H9 (cell line): ENCODE data around the gene ATXN10. TPM values are rescaled to one million over a fixed set of nuclear protein-coding genes. Genes with fewer than 3 reads are reported as not detected.
A peak's percentile ranks its signal among the peaks of the same experiment; 100 is the strongest.

Source experiments
- DNase-seq: peaks from one replicate; pipeline ENCODE4 v3.0.0-alpha.2; 2017
- H2AFZ ChIP-seq: one replicate; pipeline ENCODE4 v1.6.1; 2013; ENCODE audit warnings: mild to moderate bottlenecking, low read length, control low read depth, moderate library complexity
- H2AK5ac ChIP-seq: 2 replicates; pipeline ENCODE4 v1.6.1; 2013; ENCODE audit warnings: low read length, control low read depth, mixed read lengths; ENCODE audit not compliant: insufficient read length
- H2BK120ac ChIP-seq: one replicate; pipeline ENCODE4 v1.6.1; 2013; ENCODE audit warnings: low read depth, mild to moderate bottlenecking, low read length, control low read depth, inconsistent platforms; ENCODE audit not compliant: poor library complexity, severe bottlenecking
- H2BK12ac ChIP-seq: 2 replicates; pipeline ENCODE4 v1.6.1; 2013; ENCODE audit warnings: low read length, control low read depth, mixed read lengths, low read depth; ENCODE audit not compliant: insufficient read length
- H2BK15ac ChIP-seq: 2 replicates; pipeline ENCODE4 v1.6.1; 2013; ENCODE audit warnings: low read depth, low read length, control low read depth
- H2BK20ac ChIP-seq: one replicate; pipeline ENCODE4 v1.6.1; 2013; ENCODE audit warnings: low read depth, mild to moderate bottlenecking, low read length, control low read depth, inconsistent platforms; ENCODE audit not compliant: poor library complexity, severe bottlenecking
- H2BK5ac ChIP-seq: 2 replicates; pipeline ENCODE4 v1.6.1; 2013; ENCODE audit warnings: low read length, control low read depth, mixed read lengths; ENCODE audit not compliant: insufficient read length
- H3K14ac ChIP-seq: 2 replicates; pipeline ENCODE4 v1.6.1; 2013; ENCODE audit warnings: low read length, control low read depth; ENCODE audit not compliant: insufficient read depth
- H3K18ac ChIP-seq: 2 replicates; pipeline ENCODE4 v1.6.1; 2013; ENCODE audit warnings: low read depth, mild to moderate bottlenecking, mixed read lengths, low read length, control low read depth; ENCODE audit not compliant: insufficient read length
- H3K23ac ChIP-seq: 2 replicates; pipeline ENCODE4 v1.6.1; 2013; ENCODE audit warnings: low read length, control low read depth, mixed read lengths, low read depth; ENCODE audit not compliant: insufficient read length
- H3K23me2 ChIP-seq: 2 replicates; pipeline ENCODE4 v1.6.1; 2013; ENCODE audit warnings: low read depth, mild to moderate bottlenecking, mixed read lengths, low read length, control low read depth; ENCODE audit not compliant: insufficient read length, poor library complexity, severe bottlenecking
- H3K27ac ChIP-seq: 2 replicates; pipeline ENCODE4 v1.5.1; 2013; ENCODE audit warnings: low read length, control low read depth, mixed read lengths, low read depth; ENCODE audit not compliant: insufficient read length
- H3K27me3 ChIP-seq: 2 replicates; pipeline ENCODE4 v1.6.1; 2013; ENCODE audit warnings: low read length, control low read depth, inconsistent platforms; ENCODE audit not compliant: insufficient read depth
- H3K4ac ChIP-seq: 2 replicates; pipeline ENCODE4 v1.6.1; 2013; ENCODE audit warnings: low read depth, mild to moderate bottlenecking, control low read depth, inconsistent platforms, low read length, moderate library complexity
- H3K4me1 ChIP-seq: 2 replicates; pipeline ENCODE4 v1.6.1; 2013; ENCODE audit warnings: low read length, control low read depth, inconsistent platforms; ENCODE audit not compliant: insufficient read depth
- H3K4me2 ChIP-seq: 2 replicates; pipeline ENCODE4 v1.6.1; 2013; ENCODE audit warnings: low read length, control low read depth, mixed read lengths; ENCODE audit not compliant: insufficient read length, insufficient read depth
- H3K56ac ChIP-seq: 2 replicates; pipeline ENCODE4 v1.6.1; 2013; ENCODE audit warnings: low read depth, mild to moderate bottlenecking, mixed read lengths, low read length, control low read depth; ENCODE audit not compliant: insufficient read length
- H3K79me1 ChIP-seq: 2 replicates; pipeline ENCODE4 v1.6.1; 2013; ENCODE audit warnings: low read depth, mild to moderate bottlenecking, moderate library complexity, low read length, control low read depth, inconsistent platforms; ENCODE audit not compliant: insufficient read depth, poor library complexity, severe bottlenecking
- H3K79me2 ChIP-seq: 2 replicates; pipeline ENCODE4 v1.6.1; 2013; ENCODE audit warnings: low read length, control low read depth, inconsistent platforms; ENCODE audit not compliant: insufficient read depth
- H3K9ac ChIP-seq: 2 replicates; pipeline ENCODE4 v1.6.1; 2013; ENCODE audit warnings: low read length, control low read depth, mixed read lengths; ENCODE audit not compliant: insufficient read length; ENCODE audit errors: extremely low read depth
- H3K9me3 ChIP-seq: one replicate; pipeline ENCODE4 v1.6.1; 2013; ENCODE audit warnings: low read depth, low read length, inconsistent platforms; ENCODE audit not compliant: control insufficient read depth
- H3T11ph ChIP-seq: one replicate; pipeline ENCODE4 v1.6.1; 2013; ENCODE audit warnings: mild to moderate bottlenecking, low read length, control low read depth, inconsistent platforms
- H4K20me1 ChIP-seq: one replicate; pipeline ENCODE4 v1.6.1; 2013; ENCODE audit not compliant: control insufficient read depth, insufficient read length, insufficient read depth
- H4K5ac ChIP-seq: 2 replicates; pipeline ENCODE4 v1.6.1; 2013; ENCODE audit warnings: low read depth, mild to moderate bottlenecking, mixed read lengths, low read length, control low read depth; ENCODE audit not compliant: insufficient read length
- H4K8ac ChIP-seq: replicated peaks from 2 replicates; pipeline ENCODE4 v1.6.1; 2013; ENCODE audit warnings: low read length, control low read depth, mixed read lengths, low read depth; ENCODE audit not compliant: insufficient read length
- H4K91ac ChIP-seq: 2 replicates; pipeline ENCODE4 v1.6.1; 2013; ENCODE audit warnings: low read depth, mild to moderate bottlenecking, moderate library complexity, mixed read lengths, low read length, control low read depth; ENCODE audit not compliant: insufficient read length
- H3K27ac Mint-ChIP-seq, 3 experiments: 2 replicates in 2 of 3; 3 replicates in 1 of 3; pipeline ENCODE4 v1.8.0; 2020 to 2021; ENCODE audit warnings: mixed read lengths in 3 of 3, mild to moderate bottlenecking in 1 of 3, moderate library complexity in 1 of 3
- H3K27me3 Mint-ChIP-seq: 2 replicates; pipeline ENCODE4 v1.8.0; 2021; ENCODE audit warnings: low read depth, mild to moderate bottlenecking, moderate library complexity, mixed read lengths
- H3K36me3 Mint-ChIP-seq, 3 experiments: 2 replicates in 2 of 3; 3 replicates in 1 of 3; pipeline ENCODE4 v1.8.0; 2020 to 2021; ENCODE audit warnings: low read depth in 3 of 3, mixed read lengths in 3 of 3; ENCODE audit not compliant: insufficient read depth in 1 of 3
- H3K4me1 Mint-ChIP-seq, 2 experiments: 2 replicates each; pipeline ENCODE4 v1.8.0; 2020; ENCODE audit warnings: mixed read lengths in 2 of 2
- H3K4me3 Mint-ChIP-seq, 2 experiments: 2 replicates in 1 of 2; 3 replicates in 1 of 2; pipeline ENCODE4 v1.8.0; 2020 to 2021; ENCODE audit warnings: mild to moderate bottlenecking in 2 of 2, mixed read lengths in 2 of 2, moderate library complexity in 1 of 2
- H3K9me3 Mint-ChIP-seq, 2 experiments: 2 replicates in 1 of 2; 3 replicates in 1 of 2; pipeline ENCODE4 v1.8.0; 2020; ENCODE audit warnings: mild to moderate bottlenecking in 2 of 2, mixed read lengths in 2 of 2, moderate library complexity in 1 of 2
- CTCF ChIP-seq: fragments of 200-600 bp; sonication (generic); conservative IDR thresholded peaks from 3 replicates; pipeline ENCODE4 v1.8.0; 2021; ENCODE audit warnings: antibody characterized with exemption, mild to moderate bottlenecking
- WGBS: extraction: QIAGEN DNeasy Blood & Tissue Kit; methylation state at CpG from one replicate; pipeline ENCODE4 v1.1.7; 2013; ENCODE audit warnings: missing lambda C conversion rate, low lambda C conversion rate, mixed read lengths; ENCODE audit not compliant: insufficient read length; ENCODE audit errors: extremely low coverage; 5-methylcytosine and 5-hydroxymethylcytosine counted together
- total RNA-seq: library from RNA; stranded (reverse); gene quantifications from 2 replicates; pipeline ENCODE4 v1.2.1, GENCODE V29; 2021

Gene ATXN10
- total RNA-seq, 1 experiment from 2014 or later: 210 TPM

GRCh38 chr22:45775569-45776312 is 104.1 kb downstream of the ATXN10 start:
- Histone ChIP-seq H3K18ac (no peak overlapping the region), H4K91ac (no peak overlapping the region), H3K14ac (no peak overlapping the region), H2BK120ac (no peak overlapping the region), H3K23me2 (no peaks in the 10 kb centered on the region), H4K20me1 (peaks cover 3% of the 10 kb centered on the region), H3K9ac (no peak overlapping the region), H4K8ac (no peak overlapping the region), H3K9me3 (no peaks in the 10 kb centered on the region), H3T11ph (no peak overlapping the region), H3K27me3 (no peaks in the 10 kb centered on the region), H3K27ac (no peak overlapping the region), H3K79me1 (no peaks in the 10 kb centered on the region), H2AFZ (no peak overlapping the region), H3K4ac (no peak overlapping the region), H2BK20ac (no peak overlapping the region), H3K23ac (no peak overlapping the region), H2BK15ac (no peak overlapping the region), H3K56ac (no peak overlapping the region), H2AK5ac (no peak overlapping the region), H3K4me2 (no peak overlapping the region), H3K79me2 (peaks cover 3% of the 10 kb centered on the region; the same call in 1 of the 2 replicates), H2BK5ac (no peak overlapping the region), H4K5ac (no peak overlapping the region), H3K4me1 (no peaks in the 10 kb centered on the region), H2BK12ac (no peak overlapping the region)
- peaks cover 0 to 3% of the 10 kb centered on the region in 2 experiments; a peak in 1 of 5 replicates for H3K9me3 Mint-ChIP-seq
- peaks cover 32 to 37% of the 10 kb centered on the region in 2 experiments for H3K4me1 Mint-ChIP-seq
- no peaks in the 10 kb centered on the region for H3K27me3 Mint-ChIP-seq
- peak overlapping the region in 2 of 3 experiments; percentile 12 to 39; a peak in 3 of 7 replicates for H3K27ac Mint-ChIP-seq
- no peak overlapping the region for H3K4me3 Mint-ChIP-seq
- no CpG with 5 or more reads among the region's 14 CpGs for WGBS
- no peak for DNase-seq
- TF ChIP-seq CTCF: no peak
- peaks cover 5 to 15% (median 12%) of the 10 kb centered on the region in 3 experiments for H3K36me3 Mint-ChIP-seq
